Measurements from ENCODE around the gene HCFC2. TPM values are rescaled to one million over a fixed set of nuclear protein-coding genes. Genes with fewer than 3 reads are reported as not detected.
"Not testable (repeated sequence)": the region's sequence is repeated elsewhere in the genome, so short reads cannot be mapped to it uniquely, and the experiment has no call there.

Gene HCFC2
- 10 to 100 TPM; 14.5 to 15.8 TPM for total RNA-seq

- DNase-seq = peak; percentile 90 to 93 (median 90)
- Histone ChIP-seq H3K9me3 (no peaks in the 10 kb centered on the region), H3K36me3 (replicated peaks in 1 of 2; ENCODE audit: insufficient read depth in 1 of 2, low read depth in 2 of 2) (no peaks in the 10 kb centered on the region), H3K4me3 (peak within 1 kb of the TSS; percentile 60 to 84), H3K27me3 (no peaks in the 10 kb centered on the region), H3K4me1 (peaks cover 16% of the 10 kb centered on the region), H3K27ac (peak within 1 kb of the TSS; percentile 75 to 88 (median 84))
- TF ChIP-seq CTCF (IDR thresholded peaks at IDR 0.05) (no peak), POLR2A (IDR thresholded peaks at IDR 0.05) (peak; percentile 43 to 84 (median 75))
- peak; percentile 96 for ATAC-seq
- intact Hi-C loops (cut with DNase I) = no loop called here
- 0% methylated on average over 20 to 56 of the region's 74 CpGs for WGBS, 2 donors
Measured at GRCh38 chr12:104064031-104064841, at the start of gene HCFC2. Gene HCFC2 (plus strand): TSS chr12:104064531. CDS start chr12:104064561, 30 bp downstream.

GRCh38 chr12:104021862-104022261 lies 42.5 kb upstream of the HCFC2 start:
- H3K4me1 ChIP-seq; H3K36me3 ChIP-seq (replicated peaks in 1 of 2; ENCODE audit: insufficient read depth in 1 of 2, low read depth in 2 of 2); H3K27ac ChIP-seq; H3K4me3 ChIP-seq; intact Hi-C loops (cut with DNase I); DNase-seq; H3K27me3 ChIP-seq; H3K9me3 ChIP-seq; ATAC-seq: not testable (repeated sequence)
- 75 to 83% methylated on average over 1 of the region's 1 CpG for WGBS, 2 donors

- Histone ChIP-seq H3K27ac (no peak overlapping the region), H3K9me3 (no peaks in the 10 kb centered on the region), H3K4me1 (no peaks in the 10 kb centered on the region), H3K4me3 (no peak overlapping the region), H3K27me3 (no peaks in the 10 kb centered on the region), H3K36me3 (replicated peaks in 1 of 2; ENCODE audit: insufficient read depth in 1 of 2, low read depth in 2 of 2) (no peaks in the 10 kb centered on the region)
- ATAC-seq (no peak), DNase-seq (no peak)
- TF ChIP-seq POLR2A (IDR thresholded peaks at IDR 0.05) = no peak
- TF ChIP-seq CTCF (IDR thresholded peaks at IDR 0.05) = no peak
- intact Hi-C loops (cut with DNase I) = no loop called here
- 62 to 68% methylated on average over 3 of the region's 3 CpGs for WGBS, 2 donors
Measured at GRCh38 chr12:104022786-104023185, 41.5 kb upstream of the HCFC2 start.

GRCh38 chr12:104023710-104024109 lies 40.6 kb upstream of the HCFC2 start:
- TF ChIP-seq POLR2A (IDR thresholded peaks at IDR 0.05) (no peak), CTCF (IDR thresholded peaks at IDR 0.05) (no peak)
- no peak overlapping the region for H3K4me3 ChIP-seq
- no peaks in the 10 kb centered on the region for H3K9me3 ChIP-seq
- no peaks in the 10 kb centered on the region for H3K4me1 ChIP-seq
- ATAC-seq (no peak), DNase-seq (no peak)
- intact Hi-C loops (cut with DNase I) = no loop called here
- H3K27ac ChIP-seq = no peak overlapping the region
- H3K27me3 ChIP-seq = no peaks in the 10 kb centered on the region
- H3K36me3 ChIP-seq (replicated peaks in 1 of 2; ENCODE audit: insufficient read depth in 1 of 2, low read depth in 2 of 2) = no peaks in the 10 kb centered on the region
- 90 to 97% methylated on average over 2 of the region's 2 CpGs for WGBS, 2 donors

GRCh38 chr12:104024348-104024747 lies 40.0 kb upstream of the HCFC2 start:
- ATAC-seq (no peak), DNase-seq (no peak)
- no peak overlapping the region for H3K4me3 ChIP-seq
- H3K27ac ChIP-seq = no peak overlapping the region
- no peaks in the 10 kb centered on the region for H3K9me3 ChIP-seq
- H3K36me3 ChIP-seq (replicated peaks in 1 of 2; ENCODE audit: insufficient read depth in 1 of 2, low read depth in 2 of 2) = no peaks in the 10 kb centered on the region
- H3K27me3 ChIP-seq = no peaks in the 10 kb centered on the region
- WGBS, 2 donors = 87 to 93% methylated on average over 6 of the region's 6 CpGs
- no peaks in the 10 kb centered on the region for H3K4me1 ChIP-seq
- TF ChIP-seq CTCF (IDR thresholded peaks at IDR 0.05) (no peak), POLR2A (IDR thresholded peaks at IDR 0.05) (no peak)
- intact Hi-C loops (cut with DNase I) = no loop called here
